Sciatic nerve (tissue), 2 donors: ENCODE results near the gene CLCN1. TPM values are rescaled to one million over a fixed set of nuclear protein-coding genes. Genes with fewer than 3 reads are reported as not detected.
A peak's percentile ranks its signal among the peaks of the same experiment; 100 is the strongest.
"Not testable (repeated sequence)": the region's sequence is repeated elsewhere in the genome, so short reads cannot be mapped to it uniquely, and the experiment has no call there.

Experiments used
- ATAC-seq: fragments of 200-7000 bp; cut with Tn5 transposase; one replicate; pipeline ENCODE4 v1.9.1; 2020; ENCODE audit warnings: mild to moderate bottlenecking, moderate library complexity
- DNase-seq: peaks from one replicate; pipeline ENCODE4 v3.0.0-alpha.2; 2020; ENCODE audit warnings: low spot score
- intact Hi-C: fragments of 100-400 bp; cut with DNase I; formaldehyde crosslinking; loops from one replicate; pipeline ENCODE4 v1.14.2; 2022
- total RNA-seq: library from RNA; stranded (reverse); fragmentation: NEBNext Ultra II Directional; extraction: Animal tissue kit (Norgen Biotek cat#: 25700); gene quantifications from one replicate; pipeline ENCODE4 v1.2.1, GENCODE V29; 2021
- donor health status: DM: no; HTN: no; CAD: no.
- donor health status: DM: no; HTN: no; CAD: no.

The CLCN1 gene
- total RNA-seq, 1 donor from 2014 or later = not detected

GRCh38 chr7:143289888-143290287 lies 26.0 kb upstream of the CLCN1 start:
- intact Hi-C loops, ATAC-seq, DNase-seq: not testable (repeated sequence)

GRCh38 chr7:143290293-143290692 lies 25.6 kb upstream of the CLCN1 start:
- DNase-seq = no peak
- intact Hi-C loops = no loop called here
- ATAC-seq = no peak

- intact Hi-C loops = no loop called here
- no peak for ATAC-seq
- DNase-seq = no peak
These were observed 23.0 kb upstream of the CLCN1 start for GRCh38 chr7:143292876-143293275.

- intact Hi-C loops = no loop called here
- ATAC-seq (no peak), DNase-seq (no peak)
These were observed 20.0 kb upstream of the CLCN1 start for GRCh38 chr7:143295870-143296269.

GRCh38 chr7:143296686-143297085 lies 19.2 kb upstream of the CLCN1 start:
- intact Hi-C loops = no loop called here
- ATAC-seq = no peak
- DNase-seq = no peak

- ATAC-seq = no peak
These were observed 16.6 kb upstream of the CLCN1 start for GRCh38 chr7:143299346-143299745.

GRCh38 chr7:143299840-143300239 lies 16.1 kb upstream of the CLCN1 start:
- no peak for DNase-seq
- intact Hi-C loops = loop anchor here (10.0 kb wide), 1 partner anchor 55 kb away; no protein-coding TSS in a partner anchor
- ATAC-seq = peak; percentile 48

More at GRCh38 chr7:143299346-143299745, 16.6 kb upstream of the CLCN1 start:
- DNase-seq = no peak
- intact Hi-C loops = no loop called here

GRCh38 chr7:143300959-143301935 lies 14.7 kb upstream of the CLCN1 start:
- ATAC-seq (peak; percentile 60), DNase-seq (no peak)
- intact Hi-C loops = loop anchor here (10.0 kb wide), 1 partner anchor 56 kb away; no protein-coding TSS in a partner anchor

- DNase-seq = no peak
- no peak for ATAC-seq
- intact Hi-C loops = loop anchor here (10.0 kb wide), 1 partner anchor 59 kb away; no protein-coding TSS in a partner anchor
These were observed 12.2 kb upstream of the CLCN1 start for GRCh38 chr7:143303733-143304132.

- intact Hi-C loops = loop anchor here (10.0 kb wide), 1 partner anchor 60 kb away; no protein-coding TSS in a partner anchor
- ATAC-seq = no peak
These were observed 11.0 kb upstream of the CLCN1 start for GRCh38 chr7:143304938-143305337.

GRCh38 chr7:143305423-143306070 lies 10.4 kb upstream of the CLCN1 start:
- DNase-seq (peak; percentile 89), ATAC-seq (peak; percentile 81)
- intact Hi-C loops = loop anchor here (10.0 kb wide), 1 partner anchor 61 kb away; no protein-coding TSS in a partner anchor

More at GRCh38 chr7:143304938-143305337, 11.0 kb upstream of the CLCN1 start:
- DNase-seq = no peak

- ATAC-seq (no peak), DNase-seq (no peak)
- intact Hi-C loops = loop anchor here (10.0 kb wide), 1 partner anchor 64 kb away; no protein-coding TSS in a partner anchor
These were observed 7.3 kb upstream of the CLCN1 start for GRCh38 chr7:143308632-143309031.

GRCh38 chr7:143314127-143314526 lies 1.8 kb upstream of the CLCN1 start:
- intact Hi-C loops = no loop called here
- ATAC-seq = no peak

GRCh38 chr7:143316492-143316891 lies 581 bp downstream of the CLCN1 start:
- intact Hi-C loops = no loop called here
- ATAC-seq = no peak

More at GRCh38 chr7:143314127-143314526, 1.8 kb upstream of the CLCN1 start:
- DNase-seq = no peak

GRCh38 chr7:143318661-143319060 lies 2.8 kb downstream of the CLCN1 start:
- no peak for DNase-seq
- ATAC-seq = peak; percentile 86
- intact Hi-C loops = no loop called here

More at GRCh38 chr7:143316492-143316891, 581 bp downstream of the CLCN1 start:
- no peak for DNase-seq

- ATAC-seq (no peak), DNase-seq (no peak)
- intact Hi-C loops = no loop called here
These were observed 4.7 kb downstream of the CLCN1 start for GRCh38 chr7:143320620-143321019.

GRCh38 chr7:143321242-143321641 lies 5.3 kb downstream of the CLCN1 start:
- intact Hi-C loops = no loop called here
- no peak for ATAC-seq
- DNase-seq = no peak

- ATAC-seq (no peak), DNase-seq (no peak)
- intact Hi-C loops = no loop called here
These were observed 5.8 kb downstream of the CLCN1 start for GRCh38 chr7:143321734-143322133.
